GM12891 (cell line): Measurements from ENCODE around the gene SNAI3.

Experiments
- PAX5 ChIP-seq: IDR thresholded peaks from 2 replicates; pipeline ENCODE4 v1.6.1; 2011; ENCODE audit warnings: low read length, moderate library complexity, mild to moderate bottlenecking; ENCODE audit not compliant: insufficient read depth, severe bottlenecking
- POLR2A ChIP-seq: IDR thresholded peaks from 2 replicates; pipeline ENCODE4 v1.6.1; 2011; ENCODE audit warnings: low read depth, low read length, control low read depth
- POLR2AphosphoS5 ChIP-seq: IDR thresholded peaks from 2 replicates; pipeline ENCODE4 v1.6.1; 2011; ENCODE audit warnings: low read depth, low read length, control low read depth
- POU2F2 ChIP-seq: IDR thresholded peaks from 2 replicates; pipeline ENCODE4 v1.6.1; 2011; ENCODE audit warnings: low read depth, mild to moderate bottlenecking, control low read depth, low read length, moderate library complexity
- SPI1 ChIP-seq: IDR thresholded peaks from 2 replicates; pipeline ENCODE4 v1.6.1; 2011; ENCODE audit warnings: low read depth, low read length, control low read depth
- TAF1 ChIP-seq: IDR thresholded peaks from 2 replicates; pipeline ENCODE4 v1.6.1; 2011; ENCODE audit warnings: low read depth, low read length, control low read depth

DNA sequence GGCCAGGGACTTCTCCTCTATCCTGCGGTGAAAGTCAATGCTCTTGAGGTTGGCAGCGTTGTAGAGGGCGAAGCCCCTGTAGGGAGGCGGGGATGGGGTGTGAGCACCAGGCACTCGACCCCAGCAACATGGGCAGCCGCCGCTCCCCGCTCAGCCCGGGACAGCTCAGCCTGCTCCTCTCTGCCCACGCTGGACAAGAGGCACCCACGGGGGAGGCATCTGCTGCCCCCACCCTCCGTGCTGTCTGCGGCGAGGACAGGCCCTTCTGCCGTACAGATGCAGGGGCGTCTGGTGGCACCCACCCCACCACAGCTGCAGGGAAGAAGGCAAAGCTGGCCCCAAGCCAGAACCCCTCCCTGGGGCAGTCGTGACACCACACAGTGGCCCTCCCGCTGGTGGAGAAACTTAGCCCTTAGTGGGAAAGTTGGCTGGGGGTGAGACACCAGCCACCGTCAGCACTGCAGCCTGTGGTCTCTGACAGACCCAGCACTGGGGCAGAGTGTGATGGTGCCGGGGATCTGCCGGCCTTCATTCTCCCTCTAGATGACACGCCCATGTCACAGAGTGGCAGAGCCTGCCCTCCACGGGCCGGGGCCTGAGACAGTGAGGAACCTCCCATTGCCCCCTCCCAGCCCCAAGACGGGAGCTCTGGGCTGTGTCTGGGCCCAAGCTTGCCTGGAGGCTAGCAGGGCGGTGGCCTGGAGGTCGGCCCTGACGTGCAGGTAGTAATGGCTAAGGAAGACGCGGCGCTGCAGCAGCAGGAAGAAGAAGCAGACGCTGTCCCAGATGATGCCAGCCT lies 39.5 kb upstream of the SNAI3 start:
- TF ChIP-seq POLR2A (no peak), POLR2AphosphoS5 (no peak), SPI1 (no peak), POU2F2 (no peak), TAF1 (no peak), PAX5 (no peak)
